HEK293T (cell line): ENCODE measurements around the gene SENP1.

ENCODE experiments used
- CTCF ChIA-PET: fragments of 350-600 bp; formaldehyde crosslinking; extraction: SDS; loops from one replicate; lab custom pipeline; 2021; ENCODE audit warnings: antibody characterized with exemption, inconsistent platforms; lab: Yijun Ruan, JAX
- POLR2A ChIA-PET: fragments of 350-600 bp; formaldehyde crosslinking; extraction: SDS; loops from one replicate; lab custom pipeline; 2020; ENCODE audit warnings: antibody characterized with exemption, inconsistent platforms; lab: Yijun Ruan, JAX
- DNase-seq: peaks from one replicate; pipeline ENCODE4 v3.0.0; 2012; ENCODE audit warnings: mixed read lengths; ENCODE audit errors: extremely low spot score
- ARNT ChIP-seq: fragments of 450-650 bp; IDR thresholded peaks from 2 replicates; pipeline ENCODE4 v1.6.1; 2017; ENCODE audit warnings: mild to moderate bottlenecking
- BHLHE40 ChIP-seq: fragments of 450-650 bp; IDR thresholded peaks from 2 replicates; pipeline ENCODE4 v1.6.1; 2016; ENCODE audit warnings: mild to moderate bottlenecking, moderate library complexity, borderline replicate concordance
- CTBP1 ChIP-seq: fragments of 450-650 bp; IDR thresholded peaks from 2 replicates; pipeline ENCODE4 v1.6.1; 2016; ENCODE audit warnings: borderline replicate concordance
- ELF4 ChIP-seq: fragments of 450-650 bp; IDR thresholded peaks from 2 replicates; pipeline ENCODE4 v1.6.1; 2017; ENCODE audit warnings: antibody characterized with exemption
- FOXA1 ChIP-seq: fragments of 450-650 bp; IDR thresholded peaks from 2 replicates; pipeline ENCODE4 v1.6.1; 2016; ENCODE audit warnings: mild to moderate bottlenecking
- FOXK2 ChIP-seq: fragments of 450-650 bp; IDR thresholded peaks from 2 replicates; pipeline ENCODE4 v1.6.1; 2016; ENCODE audit warnings: mild to moderate bottlenecking
- FOXM1 ChIP-seq: fragments of 450-650 bp; IDR thresholded peaks from 2 replicates; pipeline ENCODE4 v1.6.1; 2017; ENCODE audit warnings: mild to moderate bottlenecking, borderline replicate concordance
- HDGF ChIP-seq: fragments of 450-650 bp; IDR thresholded peaks from 2 replicates; pipeline ENCODE4 v1.6.1; 2017; ENCODE audit warnings: antibody characterized with exemption, borderline replicate concordance
- L3MBTL2 ChIP-seq: fragments of 450-650 bp; conservative IDR thresholded peaks from 2 replicates; pipeline ENCODE4 v1.6.1; 2016; ENCODE audit warnings: mild to moderate bottlenecking
- LEF1 ChIP-seq: fragments of 450-650 bp; IDR thresholded peaks from 2 replicates; pipeline ENCODE4 v1.6.1; 2017; ENCODE audit warnings: mild to moderate bottlenecking, borderline replicate concordance
- NFRKB ChIP-seq: fragments of 450-650 bp; IDR thresholded peaks from 2 replicates; pipeline ENCODE4 v1.6.1; 2016; ENCODE audit warnings: mild to moderate bottlenecking, moderate library complexity
- SP1 ChIP-seq: fragments of 450-650 bp; IDR thresholded peaks from 2 replicates; pipeline ENCODE4 v1.6.1; 2017
- SUZ12 ChIP-seq: fragments of 450-650 bp; IDR thresholded peaks from 2 replicates; pipeline ENCODE4 v1.6.1; 2016; ENCODE audit warnings: mild to moderate bottlenecking
- TARDBP ChIP-seq: fragments of 450-650 bp; IDR thresholded peaks from 2 replicates; pipeline ENCODE4 v1.6.1; 2016
- ZNF384 ChIP-seq: fragments of 450-650 bp; IDR thresholded peaks from 2 replicates; pipeline ENCODE4 v1.6.1; 2016
- TF ChIP-seq, protein P1 (sequence below): fragments of 450-650 bp; IDR thresholded peaks from 2 replicates; pipeline ENCODE4 v1.6.1; 2016

The SENP1 gene

GRCh38 chr12:48104531-48104930 is 1.3 kb downstream of the SENP1 start:
- ChIA-PET CTCF (no interaction called here), POLR2A (interaction anchor here (1.3 to 4.7 kb wide), 3 partner anchors 13 to 53 kb away, joined by 6 to 38 read pairs (median 26); partner anchors contain the start of genes ASB8 and PFKM)
- TF ChIP-seq, protein P1, sequence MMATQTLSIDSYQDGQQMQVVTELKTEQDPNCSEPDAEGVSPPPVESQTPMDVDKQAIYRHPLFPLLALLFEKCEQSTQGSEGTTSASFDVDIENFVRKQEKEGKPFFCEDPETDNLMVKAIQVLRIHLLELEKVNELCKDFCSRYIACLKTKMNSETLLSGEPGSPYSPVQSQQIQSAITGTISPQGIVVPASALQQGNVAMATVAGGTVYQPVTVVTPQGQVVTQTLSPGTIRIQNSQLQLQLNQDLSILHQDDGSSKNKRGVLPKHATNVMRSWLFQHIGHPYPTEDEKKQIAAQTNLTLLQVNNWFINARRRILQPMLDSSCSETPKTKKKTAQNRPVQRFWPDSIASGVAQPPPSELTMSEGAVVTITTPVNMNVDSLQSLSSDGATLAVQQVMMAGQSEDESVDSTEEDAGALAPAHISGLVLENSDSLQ: 0 out of 2 replicates have a peak, but pooled peaks have one; percentile 8
- TF ChIP-seq FOXA1: no peak
- no peak for DNase-seq

DNA sequence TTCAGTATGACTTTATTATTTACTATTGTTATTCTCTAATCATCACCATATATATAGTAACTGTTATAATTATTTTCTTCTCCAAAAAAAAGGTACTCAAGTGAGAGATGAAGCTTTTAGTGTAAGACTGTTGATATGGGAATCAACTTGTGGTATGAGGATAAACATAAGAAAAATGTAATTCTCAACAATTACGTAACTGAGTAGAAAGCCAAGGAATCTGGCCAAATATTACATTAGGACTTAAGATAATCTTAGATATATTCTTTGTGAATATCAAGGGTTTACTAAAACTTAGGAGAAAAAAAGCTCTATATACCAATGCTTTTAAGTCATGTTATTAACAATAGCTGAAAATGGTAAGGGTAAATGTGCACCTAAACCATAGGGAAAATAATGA is 13.3 kb downstream of the SENP1 start:
- no peak for DNase-seq
- TF ChIP-seq HDGF (no peak), SUZ12 (no peak), ELF4 (no peak), BHLHE40 (no peak)
- TF ChIP-seq, protein P1: no peak
- ChIA-PET POLR2A (no interaction called here), CTCF (no interaction called here)

- ChIA-PET POLR2A (no interaction called here), CTCF (interaction anchor here (0.6 to 0.7 kb wide), 2 partner anchors 17 to 33 kb away, joined by 3 read pairs; partner anchors contain the start of gene PFKM)
- DNase-seq: no peak
- no peak for TF ChIP-seq FOXK2
- no peak for TF ChIP-seq FOXA1
- TF ChIP-seq ELF4: no peak
- TF ChIP-seq BHLHE40: no peak
- TF ChIP-seq CTBP1: no peak
- TF ChIP-seq FOXM1: no peak
Measured at GRCh38 chr12:48086327-48086726, 19.6 kb downstream of the SENP1 start.

GRCh38 chr12:48084841-48085460 is 20.9 kb downstream of the SENP1 start:
- CTCF ChIA-PET: interaction anchor here (1.0 to 1.5 kb wide), 3 partner anchors 54 to 105 kb away, joined by 3 to 11 read pairs (median 4); no protein-coding TSS in a partner anchor
- POLR2A ChIA-PET: no interaction called here

GRCh38 chr12:48084066-48084465 is 21.8 kb downstream of the SENP1 start:
- TF ChIP-seq BHLHE40 (no peak), FOXA1 (no peak), FOXK2 (no peak), L3MBTL2 (no peak), ARNT (no peak), SUZ12 (no peak), ZNF384 (no peak), FOXM1 (no peak), CTBP1 (no peak), ELF4 (no peak), LEF1 (no peak), SP1 (no peak), HDGF (no peak), NFRKB (no peak), TARDBP (no peak)
- TF ChIP-seq, protein P1: no peak
- CTCF ChIA-PET: interaction anchor here (1.0 to 1.5 kb wide), 3 partner anchors 74 to 106 kb away, joined by 4 to 11 read pairs (median 9); no protein-coding TSS in a partner anchor
- POLR2A ChIA-PET: no interaction called here
- DNase-seq: no peak

More at GRCh38 chr12:48084841-48085460, 20.9 kb downstream of the SENP1 start:
- TF ChIP-seq L3MBTL2: no peak
- no peak for TF ChIP-seq ZNF384
- TF ChIP-seq FOXA1: no peak
- TF ChIP-seq FOXK2: no peak
- TF ChIP-seq TARDBP: no peak
- TF ChIP-seq LEF1: no peak
- TF ChIP-seq FOXM1: no peak
- no peak for TF ChIP-seq HDGF
- TF ChIP-seq CTBP1: no peak
- no peak for TF ChIP-seq ARNT
- TF ChIP-seq NFRKB: no peak
- TF ChIP-seq SP1: no peak
- no peak for TF ChIP-seq BHLHE40
- TF ChIP-seq, protein P1: no peak
- TF ChIP-seq SUZ12: no peak
- no peak for TF ChIP-seq ELF4
- DNase-seq: no peak

- DNase-seq: no peak
- no peak for TF ChIP-seq L3MBTL2
- no peak for TF ChIP-seq NFRKB
- TF ChIP-seq, protein P1: no peak
- TF ChIP-seq LEF1: no peak
- no peak for TF ChIP-seq FOXM1
- no peak for TF ChIP-seq FOXA1
- no peak for TF ChIP-seq ELF4
- ChIA-PET CTCF (interaction anchor here (0.6 kb wide), 1 partner anchor 216 kb away, joined by 3 read pairs; no protein-coding TSS in a partner anchor), POLR2A (no interaction called here)
Measured at GRCh38 chr12:48080821-48081220, 25.1 kb downstream of the SENP1 start.
